Calu3 (cell line): ENCODE measurements around the gene PRPF6. TPM values are rescaled to one million over a fixed set of nuclear protein-coding genes. Genes with fewer than 3 reads are reported as not detected.

Source experiments
- BruUV-seq: library from RNA; stranded (reverse); fragments of 400-500 nt; replicated peaks from 2 replicates; lab custom pipeline; 2021; lab: Mats Ljungman, UMichigan
- CTCF ChIA-PET: fragments of 300-600 bp; sonication (Branson Sonifier 250); formaldehyde crosslinking; loops from one replicate; lab custom pipeline; 2022; ENCODE audit warnings: antibody characterized with exemption; lab: Charles Lee
- DNase-seq: peaks from one replicate; pipeline ENCODE4 v3.0.0; 2022
- H3K27ac Mint-ChIP-seq: one replicate; pipeline ENCODE4 v1.8.0; 2022; ENCODE audit warnings: mixed read lengths; ENCODE audit not compliant: unreplicated experiment
- H3K27me3 Mint-ChIP-seq: one replicate; pipeline ENCODE4 v1.8.0; 2022; ENCODE audit warnings: mixed read lengths; ENCODE audit not compliant: unreplicated experiment
- H3K36me3 Mint-ChIP-seq: one replicate; pipeline ENCODE4 v1.8.0; 2022; ENCODE audit warnings: mild to moderate bottlenecking, moderate library complexity, mixed read lengths; ENCODE audit not compliant: insufficient read depth, unreplicated experiment
- H3K4me1 Mint-ChIP-seq: one replicate; pipeline ENCODE4 v1.8.0; 2022; ENCODE audit warnings: mild to moderate bottlenecking, low read depth, mixed read lengths; ENCODE audit not compliant: unreplicated experiment
- H3K4me3 Mint-ChIP-seq: one replicate; pipeline ENCODE4 v1.8.0; 2022; ENCODE audit warnings: mild to moderate bottlenecking, low read depth, moderate library complexity, mixed read lengths; ENCODE audit not compliant: unreplicated experiment
- H3K9me3 Mint-ChIP-seq: one replicate; pipeline ENCODE4 v1.8.0; 2022; ENCODE audit warnings: low read depth, mixed read lengths; ENCODE audit not compliant: unreplicated experiment
- CTCF ChIP-seq: fragments of 200-600 bp; IDR thresholded peaks from one replicate; pipeline ENCODE4 v1.8.0; 2022; ENCODE audit warnings: antibody characterized with exemption; ENCODE audit not compliant: unreplicated experiment
- intact Hi-C: fragments of 100-400 bp; cut with micrococcal nuclease; formaldehyde crosslinking; loops from one replicate; pipeline ENCODE4 v1.10.0; 2022; ENCODE audit not compliant: unreplicated experiment
- total RNA-seq: library from RNA; stranded (reverse); gene quantifications from 2 replicates; pipeline ENCODE4 v1.2.3, GENCODE V29; 2022

PRPF6 gene
- total RNA-seq, 1 experiment from 2014 or later, result 113 TPM

- Mint-ChIP-seq H3K36me3 (peaks cover 34% of the 10 kb centered on the region), H3K27me3 (no peaks in the 10 kb centered on the region), H3K9me3 (no peaks in the 10 kb centered on the region), H3K4me1 (peaks cover 27% of the 10 kb centered on the region), H3K4me3 (no peak overlapping the region), H3K27ac (no peak overlapping the region)
- CTCF ChIA-PET, result interaction anchor here (0.5 to 1.8 kb wide), 6 partner anchors 10 to 50 kb away, joined by 4 to 9 read pairs (median 5); partner anchors contain the start of genes OPRL1 and RGS19
- intact Hi-C loops, result no loop called here
- peak; percentile 84 for DNase-seq
- peak; percentile 96 for TF ChIP-seq CTCF
- BruUV-seq, result no TSS peak
Observed at GRCh38 chr20:64069614-64070243, 88.8 kb downstream of the PRPF6 start.

GRCh38 chr20:64070244-64070993 is 89.5 kb downstream of the PRPF6 start:
- CTCF ChIA-PET, result interaction anchor here (0.5 to 1.8 kb wide), 6 partner anchors 9 to 43 kb away, joined by 4 to 9 read pairs (median 5); partner anchors contain the start of genes OPRL1 and RGS19
- peaks cover 20% of the 10 kb centered on the region for H3K4me1 Mint-ChIP-seq
- H3K27me3 Mint-ChIP-seq, result no peaks in the 10 kb centered on the region
- intact Hi-C loops, result no loop called here
- TF ChIP-seq CTCF, result no peak
- DNase-seq, result no peak
- no peak overlapping the region for H3K4me3 Mint-ChIP-seq
- no peaks in the 10 kb centered on the region for H3K9me3 Mint-ChIP-seq
- H3K36me3 Mint-ChIP-seq, result peaks cover 28% of the 10 kb centered on the region
- no TSS peak for BruUV-seq
- no peak overlapping the region for H3K27ac Mint-ChIP-seq

GRCh38 chr20:64071341-64072332 is 90.7 kb downstream of the PRPF6 start:
- no peaks in the 10 kb centered on the region for H3K27me3 Mint-ChIP-seq
- TF ChIP-seq CTCF, result no peak
- H3K4me1 Mint-ChIP-seq, result peaks cover 9% of the 10 kb centered on the region
- CTCF ChIA-PET, result interaction anchor here (0.7 to 1.1 kb wide), 3 partner anchors 11 to 650 kb away, joined by 3 to 4 read pairs (median 4); no protein-coding TSS in a partner anchor
- intact Hi-C loops, result no loop called here
- no peak overlapping the region for H3K4me3 Mint-ChIP-seq
- no TSS peak for BruUV-seq
- DNase-seq, result no peak
- H3K9me3 Mint-ChIP-seq, result no peaks in the 10 kb centered on the region
- H3K27ac Mint-ChIP-seq, result peak overlapping the region; percentile 12
- peaks cover 20% of the 10 kb centered on the region for H3K36me3 Mint-ChIP-seq

- peak overlapping the region; percentile 12 for H3K27ac Mint-ChIP-seq
- no peaks in the 10 kb centered on the region for H3K27me3 Mint-ChIP-seq
- no TSS peak for BruUV-seq
- no peaks in the 10 kb centered on the region for H3K9me3 Mint-ChIP-seq
- no peaks in the 10 kb centered on the region for H3K4me1 Mint-ChIP-seq
- intact Hi-C loops, result no loop called here
- peaks cover 19% of the 10 kb centered on the region for H3K36me3 Mint-ChIP-seq
- DNase-seq, result no peak
- no peak for TF ChIP-seq CTCF
- CTCF ChIA-PET, result interaction anchor here (1.9 kb wide), 1 partner anchor 11 kb away, joined by 5 read pairs; no protein-coding TSS in a partner anchor
- no peak overlapping the region for H3K4me3 Mint-ChIP-seq
Observed at GRCh38 chr20:64072498-64073063, 91.6 kb downstream of the PRPF6 start.
